Motor neuron (in vitro differentiated cells): ENCODE measurements around the gene NTHL1. TPM values are rescaled to one million over a fixed set of nuclear protein-coding genes. Genes with fewer than 3 reads are reported as not detected.

Experiments
- ATAC-seq, 8 experiments: fragments of 200-7000 bp; cut with Tn5 transposase; replicated peaks in 6 of 8; 2 replicates each; pipeline ENCODE4 v1.8.0; 2021; ENCODE audit warnings: mild to moderate bottlenecking in 8 of 8, moderate library complexity in 8 of 8
- H3K27ac ChIP-seq, 2 donors: fragments of 250-450 bp; sonication (Bioruptor Pico); 2 replicates each; pipeline ENCODE4 v1.9.0; 2021; ENCODE audit warnings: antibody characterized with exemption in 2 of 2, mild to moderate bottlenecking in 2 of 2, moderate library complexity in 1 of 2
- H3K4me1 ChIP-seq, 2 donors: fragments of 250-450 bp; sonication (Bioruptor Pico); replicated peaks in 1 of 2; 2 replicates each; pipeline ENCODE4 v1.6.1; 2021; ENCODE audit warnings: antibody characterized with exemption in 2 of 2, mild to moderate bottlenecking in 2 of 2, moderate library complexity in 1 of 2
- H3K4me3 ChIP-seq, 5 donors: fragments of 250-450 bp; sonication (Bioruptor Pico); 2 replicates each; pipeline ENCODE4 v1.9.0; 2021; ENCODE audit warnings: antibody characterized with exemption in 5 of 5, mild to moderate bottlenecking in 5 of 5, moderate library complexity in 4 of 5
- WGBS, 10 experiments: fragments of 450-650 bp; shearing (Covaris generic); methylation state at CpG; one replicate each; pipeline ENCODE4 v1.0.0; 2022; 5-methylcytosine and 5-hydroxymethylcytosine counted together
- in situ Hi-C, 9 experiments: fragments of 400-800 bp; cut with MboI; loops; one replicate each; pipeline ENCODE4 v1.15.0; 2021; ENCODE audit warnings: low sequenced_read_pairs in 9 of 9, low pct_unique_long_range_greater_than_20kb in 2 of 9; ENCODE audit not compliant: unreplicated experiment in 9 of 9
- total RNA-seq, 8 experiments: library from RNA; unstranded; fragments of 300-600 nt; gene quantifications; 2 replicates each; pipeline versions ENCODE4 v1.2.3 to v1.2.4, GENCODE V29; 2022

Gene NTHL1
- total RNA-seq, 8 experiments from 2014 or later = 13.0 to 28.3 (median 18.8) TPM

- Histone ChIP-seq H3K27ac (no peak overlapping the region), H3K4me1 (peaks cover 11 to 18% of the 10 kb centered on the region in 2 donors), H3K4me3 (no peak overlapping the region)
- in situ Hi-C loops = loop anchor here in 3 of 9 experiments (10.0 to 25.0 kb wide), 2 partner anchors 111 to 119 kb away; partner anchors contain the start of genes RAB26 (in 3 of the 3) and PKD1 (in 1 of the 3)
- no peak for ATAC-seq
- WGBS, 10 experiments = 60 to 94% (median 83%) methylated on average over 1 to 7 of the region's 16 CpGs; no CpG with 5 or more reads in 5 of the 10 experiments
Observed at GRCh38 chr16:2025878-2026460, 21.7 kb downstream of the NTHL1 start.

GRCh38 chr16:2025251-2025650, 22.4 kb downstream of the NTHL1 start:
- in situ Hi-C loops = loop anchor here in 3 of 9 experiments (10.0 to 25.0 kb wide), 2 partner anchors 112 to 120 kb away; partner anchors contain the start of genes RAB26 (in 3 of the 3) and PKD1 (in 1 of the 3)
- H3K27ac ChIP-seq = no peak overlapping the region
- WGBS, 10 experiments = 84 to 90% (median 89%) methylated on average over 2 to 9 of the region's 14 CpGs; no CpG with 5 or more reads in 7 of the 10 experiments

GRCh38 chr16:2024032-2024420, 23.6 kb downstream of the NTHL1 start:
- Histone ChIP-seq H3K4me1 (peaks cover 11 to 34% of the 10 kb centered on the region in 2 donors), H3K4me3 (no peak overlapping the region), H3K27ac (peak overlapping the region in 1 of 2 donors; percentile 28)
- in situ Hi-C loops = loop anchor here in 5 of 9 experiments (10.0 to 25.0 kb wide), 2 partner anchors 113 to 121 kb away; partner anchors contain the start of genes RAB26 (in 5 of the 5) and PKD1 (in 3 of the 5)
- 60 to 100% (median 84%) methylated on average over 1 to 5 of the region's 12 CpGs; no CpG with 5 or more reads in 3 of the 10 experiments for whole genome bisulfite sequencing, 10 experiments
- ATAC-seq = no peak

More at GRCh38 chr16:2025251-2025650, 22.4 kb downstream of the NTHL1 start:
- ATAC-seq = no peak
- Histone ChIP-seq H3K4me1 (peaks cover 11 to 26% of the 10 kb centered on the region in 2 donors), H3K4me3 (no peak overlapping the region)

- WGBS, 10 experiments = 0 to 60% methylated on average over 1 of the region's 53 CpGs; no CpG with 5 or more reads in 8 of the 10 experiments
- H3K27ac ChIP-seq = peak overlapping the region in 1 of 2 donors; percentile 57
- peak; percentile 70 to 83 (median 74) for ATAC-seq
- peak overlapping the region; percentile 2 to 22 (median 9) for H3K4me3 ChIP-seq
- in situ Hi-C loops = loop anchor here in 5 of 9 experiments (10.0 to 25.0 kb wide), 2 partner anchors 114 to 121 kb away; partner anchors contain the start of genes RAB26 (in 5 of the 5) and PKD1 (in 3 of the 5)
- H3K4me1 ChIP-seq = peaks cover 11 to 34% of the 10 kb centered on the region in 2 donors
Observed at GRCh38 chr16:2023092-2024031, 24.3 kb downstream of the NTHL1 start.

GRCh38 chr16:2022723-2023091, 24.9 kb downstream of the NTHL1 start:
- in situ Hi-C loops = loop anchor here in 5 of 9 experiments (10.0 to 25.0 kb wide), 2 partner anchors 115 to 122 kb away; partner anchors contain the start of genes RAB26 (in 5 of the 5) and PKD1 (in 3 of the 5)

GRCh38 chr16:2019921-2020831, 27.5 kb downstream of the NTHL1 start:
- H3K27ac ChIP-seq = no peak overlapping the region
- H3K4me3 ChIP-seq = peak overlapping the region in 2 of 5 donors; percentile 10 to 19
- in situ Hi-C loops = loop anchor here in 5 of 9 experiments (10.0 to 25.0 kb wide), 2 partner anchors 117 to 125 kb away; partner anchors contain the start of genes RAB26 (in 5 of the 5) and PKD1 (in 3 of the 5)
- peaks cover 5 to 29% of the 10 kb centered on the region in 2 donors for H3K4me1 ChIP-seq
- ATAC-seq = peak in 5 of 8 experiments; percentile 12 to 25 (median 21)
- 0 to 3% (median 0%) methylated on average over 2 to 9 of the region's 96 CpGs; no CpG with 5 or more reads in 7 of the 10 experiments for WGBS, 10 experiments

More at GRCh38 chr16:2022723-2023091, 24.9 kb downstream of the NTHL1 start:
- H3K27ac ChIP-seq = peak overlapping the region in 1 of 2 donors; percentile 57
- no CpG with 5 or more reads among the region's 14 CpGs for WGBS, 10 experiments
- H3K4me3 ChIP-seq = peak overlapping the region in 4 of 5 donors; percentile 2 to 22 (median 13)
- ATAC-seq = peak in 7 of 8 experiments; percentile 18 to 48 (median 42)
- peaks cover 11 to 34% of the 10 kb centered on the region in 2 donors for H3K4me1 ChIP-seq

- ATAC-seq = peak in 5 of 8 experiments; percentile 1 to 24 (median 20)
Observed at GRCh38 chr16:2019518-2019920, 28.1 kb downstream of the NTHL1 start, which contains the start of gene NPW. Gene NPW, plus strand, starts transcription at chr16:2019785.

GRCh38 chr16:2016407-2016922, 31.2 kb downstream of the NTHL1 start:
- Histone ChIP-seq H3K4me1 (peaks cover 0 to 17% of the 10 kb centered on the region in 2 donors), H3K4me3 (no peak overlapping the region), H3K27ac (no peak overlapping the region)
- ATAC-seq = peak in 4 of 8 experiments; percentile 8 to 17 (median 10)
- WGBS, 10 experiments = 0 to 100% (median 22%) methylated on average over 1 to 7 of the region's 13 CpGs; no CpG with 5 or more reads in 4 of the 10 experiments
- in situ Hi-C loops = loop anchor here in 3 of 9 experiments (25.0 kb wide), 1 partner anchor 121 kb away; the partner anchor contains the start of genes PKD1 (in 3 of the 3) and RAB26 (in 3 of the 3)

More at GRCh38 chr16:2019518-2019920, 28.1 kb downstream of the NTHL1 start, which contains the start of gene NPW:
- Histone ChIP-seq H3K4me3 (peak within 1 kb of the TSS in 2 of 5 donors; percentile 10 to 19), H3K27ac (no peak within 1 kb of the TSS), H3K4me1 (peaks cover 5 to 29% of the 10 kb centered on the region in 2 donors)
- in situ Hi-C loops = loop anchor here in 3 of 9 experiments (25.0 kb wide), 1 partner anchor 118 kb away; the partner anchor contains the start of genes PKD1 (in 3 of the 3) and RAB26 (in 3 of the 3)
- 5% methylated on average over 12 of the region's 33 CpGs; no CpG with 5 or more reads in 9 of the 10 experiments for WGBS, 10 experiments

GRCh38 chr16:2015947-2016208, 31.8 kb downstream of the NTHL1 start:
- in situ Hi-C loops = loop anchor here in 3 of 9 experiments (25.0 kb wide), 1 partner anchor 121 kb away; the partner anchor contains the start of genes PKD1 (in 3 of the 3) and RAB26 (in 3 of the 3)
- WGBS, 10 experiments = 40 to 100% (median 86%) methylated on average over 1 to 6 of the region's 7 CpGs; no CpG with 5 or more reads in 4 of the 10 experiments
- H3K4me1 ChIP-seq = peaks cover 0 to 15% of the 10 kb centered on the region in 2 donors
- no peak overlapping the region for H3K4me3 ChIP-seq
- no peak overlapping the region for H3K27ac ChIP-seq
- peak in 1 of 8 experiments; percentile 4 for ATAC-seq

- no peak overlapping the region for H3K27ac ChIP-seq
- in situ Hi-C loops = loop anchor here in 3 of 9 experiments (25.0 kb wide), 1 partner anchor 122 kb away; the partner anchor contains the start of genes PKD1 (in 3 of the 3) and RAB26 (in 3 of the 3)
- peaks cover 5 to 15% of the 10 kb centered on the region in 2 donors for H3K4me1 ChIP-seq
- H3K4me3 ChIP-seq = no peak overlapping the region
- WGBS, 10 experiments = 11 to 100% (median 84%) methylated on average over 2 to 16 of the region's 24 CpGs; no CpG with 5 or more reads in 1 of the 10 experiments
- ATAC-seq = peak in 3 of 8 experiments; percentile 90 to 96 (median 93)
Observed at GRCh38 chr16:2015117-2015946, 32.3 kb downstream of the NTHL1 start.
